Fibroblast of skin of abdomen (primary cell): Measurements from ENCODE around the gene BMP6.

Experiments used
- DNase-seq: peaks from one replicate; pipeline ENCODE4 v3.0.0-alpha.2; 2013

BMP6 gene

DNA sequence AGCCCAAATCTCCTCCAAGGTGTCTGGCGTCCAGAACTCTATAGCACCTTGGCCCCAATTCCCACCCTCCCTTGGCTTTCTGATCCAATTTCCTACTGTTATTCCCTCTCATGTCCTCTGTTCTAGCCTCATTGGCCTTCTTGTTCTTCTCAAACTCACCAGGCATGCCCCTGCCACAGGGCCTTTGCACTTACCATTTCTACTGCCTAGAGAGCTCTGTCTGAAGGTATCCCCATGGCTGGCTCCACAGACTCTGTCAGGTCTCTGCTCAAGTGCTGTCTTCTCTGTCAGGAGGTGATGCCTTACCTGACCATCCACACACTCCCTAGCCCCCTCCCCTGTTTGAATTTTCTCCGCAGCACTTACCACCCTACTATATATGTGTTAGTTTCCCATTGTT, 5.6 kb upstream of the BMP6 start:
- DNase-seq, result no peak

DNA sequence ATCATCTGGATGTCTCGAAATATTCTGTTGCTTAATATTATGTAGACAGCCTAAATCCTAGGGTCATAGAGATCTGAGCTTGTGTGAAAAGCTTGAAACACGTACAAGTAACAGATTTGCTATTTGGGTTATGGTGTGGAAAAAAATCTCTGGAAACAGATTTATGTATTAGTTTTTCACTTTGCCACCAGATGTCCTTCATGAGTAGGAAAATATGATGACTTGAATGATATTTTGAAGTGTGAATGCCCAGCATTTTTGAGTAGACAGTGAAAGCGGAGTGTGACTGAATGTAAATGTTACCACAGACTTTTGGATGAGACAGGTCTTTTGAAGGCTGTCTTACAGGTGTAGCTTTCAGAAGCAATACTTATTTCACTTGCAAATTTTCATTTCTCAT, 4.2 kb upstream of the BMP6 start:
- DNase-seq, result peak; percentile 49

DNA sequence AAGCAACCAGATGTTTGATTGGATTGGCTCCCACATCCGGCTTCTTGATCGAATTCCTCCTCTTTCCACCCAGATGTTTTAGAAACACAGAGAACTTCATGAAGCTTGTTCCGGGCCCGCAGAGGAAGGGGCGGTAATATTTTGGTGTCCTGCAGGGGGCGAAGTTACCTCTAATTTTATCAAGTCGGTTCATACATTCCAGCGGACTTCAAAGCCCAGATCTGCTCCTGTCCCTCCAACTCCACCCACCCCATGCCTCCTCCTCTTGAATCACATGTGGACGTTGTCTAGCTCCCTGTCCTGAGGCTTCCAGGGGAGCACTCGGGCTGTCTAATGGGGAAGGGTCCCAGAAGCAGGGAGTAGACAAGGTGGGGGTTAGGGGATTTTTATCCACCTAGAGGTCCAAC, 2.9 kb upstream of the BMP6 start:
- DNase-seq, result peak; percentile 80

DNA sequence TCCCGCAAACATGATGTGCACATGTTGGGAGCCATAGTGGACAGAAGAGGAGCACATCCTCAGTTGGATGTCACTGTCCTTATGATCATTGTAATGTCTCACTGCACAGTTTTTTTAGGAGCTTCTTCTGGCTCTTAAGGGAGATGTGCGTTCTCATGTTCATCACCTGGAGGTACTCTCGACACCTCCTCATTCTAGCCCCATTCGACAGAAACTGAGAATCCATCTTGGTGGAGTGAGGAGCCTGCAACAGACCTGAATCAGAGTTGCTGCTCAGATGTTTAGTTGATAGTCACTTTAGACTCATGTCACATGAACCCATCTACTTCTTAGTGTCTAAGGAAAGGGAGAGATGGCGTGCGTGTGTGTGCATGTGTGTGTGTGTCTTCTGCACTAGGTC, 2.3 kb upstream of the BMP6 start:
- no peak for DNase-seq

DNA sequence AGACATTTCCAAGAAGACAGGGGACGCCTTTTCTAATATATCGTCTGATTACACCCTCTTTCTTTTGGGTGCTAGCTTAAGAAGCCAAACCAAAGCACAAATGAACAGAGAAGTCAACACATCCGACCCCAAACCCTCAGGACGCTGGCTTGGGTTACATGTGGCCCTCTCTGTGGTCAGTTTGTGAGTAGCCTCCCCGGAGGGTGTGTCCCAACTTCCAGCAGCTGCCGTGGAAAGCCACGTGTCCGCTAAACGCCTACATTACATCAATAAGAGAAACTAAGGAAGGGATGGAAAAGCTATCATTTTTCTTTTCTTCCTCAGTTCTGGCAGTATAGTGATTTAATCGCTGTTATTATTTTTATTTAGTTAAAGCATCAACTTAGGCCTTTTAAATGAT, 487 bp upstream of the BMP6 start:
- DNase-seq, result no peak

DNA sequence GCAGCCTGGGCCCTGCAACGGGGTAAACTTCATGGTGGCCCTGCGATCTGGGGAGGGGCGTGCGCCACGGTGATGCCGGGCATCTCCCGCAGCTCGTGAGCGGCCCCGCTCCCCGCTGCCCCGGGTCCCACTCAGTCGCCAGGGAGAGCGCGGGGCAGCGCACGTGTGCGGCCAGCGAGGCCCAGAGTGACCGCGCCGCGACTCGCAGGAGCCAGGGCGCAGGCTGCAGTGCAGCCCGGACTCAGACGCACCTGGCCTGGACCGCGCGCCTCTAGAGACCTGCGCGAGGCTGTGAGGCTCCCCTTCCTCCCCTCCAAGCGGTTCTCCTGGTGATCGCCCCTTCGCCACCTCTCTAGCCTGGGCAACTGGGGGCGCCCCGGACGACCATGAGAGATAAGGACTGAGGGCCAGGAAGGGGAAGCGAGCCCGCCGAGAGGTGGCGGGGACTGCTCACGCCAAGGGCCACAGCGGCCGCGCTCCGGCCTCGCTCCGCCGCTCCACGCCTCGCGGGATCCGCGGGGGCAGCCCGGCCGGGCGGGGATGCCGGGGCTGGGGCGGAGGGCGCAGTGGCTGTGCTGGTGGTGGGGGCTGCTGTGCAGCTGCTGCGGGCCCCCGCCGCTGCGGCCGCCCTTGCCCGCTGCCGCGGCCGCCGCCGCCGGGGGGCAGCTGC, 652 bp downstream of the BMP6 start:
- no peak for DNase-seq

DNA sequence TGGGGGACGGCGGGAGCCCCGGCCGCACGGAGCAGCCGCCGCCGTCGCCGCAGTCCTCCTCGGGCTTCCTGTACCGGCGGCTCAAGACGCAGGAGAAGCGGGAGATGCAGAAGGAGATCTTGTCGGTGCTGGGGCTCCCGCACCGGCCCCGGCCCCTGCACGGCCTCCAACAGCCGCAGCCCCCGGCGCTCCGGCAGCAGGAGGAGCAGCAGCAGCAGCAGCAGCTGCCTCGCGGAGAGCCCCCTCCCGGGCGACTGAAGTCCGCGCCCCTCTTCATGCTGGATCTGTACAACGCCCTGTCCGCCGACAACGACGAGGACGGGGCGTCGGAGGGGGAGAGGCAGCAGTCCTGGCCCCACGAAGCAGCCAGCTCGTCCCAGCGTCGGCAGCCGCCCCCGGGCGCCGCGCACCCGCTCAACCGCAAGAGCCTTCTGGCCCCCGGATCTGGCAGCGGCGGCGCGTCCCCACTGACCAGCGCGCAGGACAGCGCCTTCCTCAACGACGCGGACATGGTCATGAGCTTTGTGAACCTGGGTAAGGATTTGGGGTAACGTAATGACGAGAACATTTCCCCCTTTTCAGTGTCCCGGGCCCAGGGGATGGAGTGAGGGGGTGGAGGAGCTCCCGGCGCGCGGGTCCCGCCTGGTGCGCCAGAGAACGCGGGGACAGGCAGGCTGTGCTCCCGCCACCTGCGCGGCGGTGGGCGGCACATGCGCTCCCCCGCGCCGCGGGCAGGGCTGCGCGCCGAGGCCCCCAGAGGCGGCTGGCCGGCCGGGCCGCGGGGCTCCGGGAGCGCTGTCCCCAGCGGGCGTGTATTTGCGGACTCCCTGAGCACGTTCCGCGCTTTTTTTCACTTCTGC, 1.4 kb downstream of the BMP6 start:
- no peak for DNase-seq

DNA sequence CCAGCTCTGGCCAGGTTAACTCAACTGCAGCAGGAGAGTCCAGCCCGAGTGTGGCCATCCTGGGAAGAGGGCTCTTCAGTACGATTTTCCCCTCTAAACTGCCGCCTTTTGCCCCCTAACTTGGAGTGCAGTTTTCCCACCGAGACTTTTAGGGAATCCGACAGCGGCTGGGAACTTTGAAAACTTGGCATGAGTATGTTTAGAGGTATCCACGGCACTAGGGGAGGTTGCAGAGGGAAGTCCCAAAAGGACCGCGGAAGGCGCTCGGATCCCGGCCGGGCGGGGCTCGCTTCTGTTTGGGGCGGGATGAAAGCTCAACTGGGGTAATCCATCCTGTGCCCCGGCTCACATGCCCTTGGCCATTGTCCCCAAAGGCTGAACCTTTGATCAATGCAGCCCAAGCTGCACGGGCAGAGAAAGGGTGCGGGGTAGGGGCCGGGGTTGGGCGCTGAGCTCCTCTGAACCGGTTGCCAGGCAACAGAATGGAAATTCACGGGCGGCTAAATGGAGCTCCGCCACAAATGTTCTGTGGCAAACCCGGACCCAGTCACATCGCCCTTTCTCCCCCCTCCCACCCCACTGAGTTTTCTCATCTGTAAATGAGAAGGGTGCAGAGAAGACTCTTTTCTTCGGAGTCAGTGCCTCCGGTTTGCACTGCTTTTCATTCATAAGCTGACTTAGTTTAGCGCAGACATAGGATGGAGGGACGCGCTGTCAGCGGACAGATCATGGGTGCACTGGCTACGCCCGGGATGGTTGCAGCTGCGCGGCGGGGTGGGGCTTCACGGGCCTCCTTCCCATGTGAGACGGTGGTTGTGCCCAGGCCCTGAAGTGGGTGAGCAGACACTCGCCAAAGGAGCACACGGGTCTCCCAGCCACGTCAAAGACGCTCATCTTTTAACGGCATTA, 2.3 kb downstream of the BMP6 start:
- peak; percentile 6 for DNase-seq

DNA sequence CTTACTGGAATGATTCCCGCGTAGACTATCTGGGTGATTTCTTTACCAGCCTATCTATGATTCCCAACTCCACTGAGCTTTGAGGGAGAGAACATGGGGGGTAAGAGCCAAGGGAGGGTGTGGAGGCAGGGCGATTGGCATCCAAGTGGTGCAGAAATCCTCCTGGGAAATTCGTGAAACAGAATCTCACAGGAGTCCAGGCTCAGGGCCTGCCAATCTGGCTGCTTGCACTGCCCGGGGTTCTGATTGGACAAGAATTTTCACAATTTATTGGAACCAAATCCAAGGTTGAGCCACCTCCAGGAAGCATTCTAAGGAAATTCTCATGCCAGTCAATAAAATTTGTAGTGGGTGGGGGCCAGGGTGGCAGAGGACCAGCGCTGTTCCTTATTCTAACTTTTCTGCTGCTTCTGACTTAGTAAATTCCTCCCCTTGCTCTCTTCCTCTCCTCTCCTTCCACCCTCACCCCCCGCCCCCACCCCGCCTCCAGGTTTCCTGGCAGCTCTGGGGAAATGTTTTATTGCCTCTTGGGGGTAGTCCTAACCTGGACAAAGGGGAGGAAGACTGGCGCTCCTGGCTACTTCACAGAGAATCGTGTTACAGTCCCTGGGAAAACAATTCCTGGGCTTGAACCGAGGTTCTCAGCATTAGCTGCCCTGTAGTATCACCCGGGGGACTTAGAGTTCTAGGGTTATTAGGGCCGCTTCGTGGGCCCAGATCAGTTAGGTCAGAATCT, 3.1 kb downstream of the BMP6 start:
- DNase-seq, result no peak

DNA sequence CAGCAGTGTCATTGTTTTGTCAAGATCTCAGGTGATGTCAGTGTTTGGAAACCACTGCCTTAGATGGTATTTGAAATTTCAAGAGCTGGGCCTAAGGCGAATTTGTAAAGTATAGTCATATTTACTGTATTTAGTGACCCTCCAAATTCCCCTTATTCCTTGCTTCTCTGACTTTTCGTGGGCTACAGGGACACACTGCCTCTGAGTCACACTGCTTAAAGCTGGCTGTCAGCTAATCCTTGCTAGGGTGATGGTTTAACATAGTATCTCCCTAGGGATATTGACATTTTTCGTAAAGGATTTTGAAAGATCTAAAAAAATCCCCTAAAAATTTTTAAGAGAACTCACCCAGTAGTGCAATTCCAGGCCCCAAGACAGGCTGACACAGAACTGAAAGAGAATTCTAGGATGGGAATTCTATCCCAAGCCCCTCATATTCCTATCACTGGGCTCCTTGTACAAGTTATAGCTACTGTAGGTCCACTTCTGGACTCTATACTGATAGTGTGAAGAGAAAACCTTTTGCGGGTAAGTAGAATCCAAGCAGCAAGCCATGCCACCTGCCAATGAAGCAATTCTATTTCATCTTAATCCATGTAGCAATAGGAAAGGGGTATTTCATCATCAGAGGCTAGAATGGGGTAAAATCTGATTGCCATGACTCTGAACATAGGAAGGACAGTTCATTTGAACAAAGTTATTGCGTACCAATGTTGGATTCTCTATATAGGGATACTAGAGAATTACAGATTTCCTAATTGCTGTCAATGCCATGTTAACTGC, 4.3 kb downstream of the BMP6 start:
- DNase-seq, result no peak

DNA sequence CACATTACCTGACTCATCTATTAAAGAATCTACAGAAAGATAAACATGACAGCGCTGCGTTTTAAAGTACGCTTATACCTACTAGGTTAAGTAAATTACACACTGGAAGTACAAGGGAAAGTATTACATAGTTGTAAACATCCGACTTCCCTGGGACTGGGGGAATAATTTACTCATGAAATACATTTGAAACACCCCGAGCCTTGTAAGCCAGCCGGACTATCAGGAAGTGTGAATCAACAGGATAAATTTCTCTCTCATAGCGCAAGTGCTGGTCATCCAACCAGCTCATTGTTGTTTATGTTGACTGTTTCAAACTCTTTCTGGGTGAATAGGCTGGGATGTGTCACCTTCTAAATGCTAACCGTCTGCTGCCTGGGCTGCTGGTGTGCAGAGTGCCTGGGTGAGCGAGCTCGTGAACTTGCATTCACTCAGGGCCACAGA, 4.9 kb downstream of the BMP6 start:
- DNase-seq, result peak; percentile 78

DNA sequence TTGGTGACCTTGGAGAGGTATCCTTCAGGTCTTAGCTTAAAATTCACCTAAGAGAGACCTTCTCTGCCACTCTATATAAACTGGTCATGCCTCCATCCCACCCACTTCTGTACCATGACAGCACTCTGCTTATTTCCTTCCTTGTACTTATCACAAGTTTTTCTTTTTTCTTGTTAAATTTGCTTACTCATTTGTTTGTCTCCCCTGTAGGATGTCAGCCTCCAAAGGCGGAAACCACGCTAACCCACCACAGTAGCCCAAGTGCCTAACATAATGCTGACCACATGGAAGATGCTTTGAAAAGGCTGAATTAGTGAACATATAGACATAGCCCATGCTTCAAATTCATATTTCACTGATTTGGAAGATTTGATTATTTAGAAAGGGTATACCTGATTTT, 5.4 kb downstream of the BMP6 start:
- no peak for DNase-seq

DNA sequence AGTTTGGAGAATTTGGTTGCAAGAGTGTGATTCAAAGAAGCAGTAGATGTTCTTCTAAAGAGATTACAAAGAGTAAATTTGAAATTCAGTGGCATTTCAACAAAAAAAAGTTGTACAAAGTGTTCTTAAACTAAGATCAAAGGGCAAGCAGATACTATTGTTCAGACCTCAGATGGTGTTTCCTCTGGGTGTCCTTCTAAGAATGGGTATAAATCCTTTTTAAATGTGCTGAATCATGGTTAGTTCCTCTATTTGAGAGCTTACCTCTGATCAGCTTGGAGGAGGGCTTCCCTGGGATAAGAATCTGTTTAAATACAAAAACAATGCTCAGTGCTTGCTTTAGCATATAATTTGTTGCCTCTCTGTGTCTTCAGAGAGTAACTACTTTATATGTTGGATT, 6.3 kb downstream of the BMP6 start:
- DNase-seq, result no peak

DNA sequence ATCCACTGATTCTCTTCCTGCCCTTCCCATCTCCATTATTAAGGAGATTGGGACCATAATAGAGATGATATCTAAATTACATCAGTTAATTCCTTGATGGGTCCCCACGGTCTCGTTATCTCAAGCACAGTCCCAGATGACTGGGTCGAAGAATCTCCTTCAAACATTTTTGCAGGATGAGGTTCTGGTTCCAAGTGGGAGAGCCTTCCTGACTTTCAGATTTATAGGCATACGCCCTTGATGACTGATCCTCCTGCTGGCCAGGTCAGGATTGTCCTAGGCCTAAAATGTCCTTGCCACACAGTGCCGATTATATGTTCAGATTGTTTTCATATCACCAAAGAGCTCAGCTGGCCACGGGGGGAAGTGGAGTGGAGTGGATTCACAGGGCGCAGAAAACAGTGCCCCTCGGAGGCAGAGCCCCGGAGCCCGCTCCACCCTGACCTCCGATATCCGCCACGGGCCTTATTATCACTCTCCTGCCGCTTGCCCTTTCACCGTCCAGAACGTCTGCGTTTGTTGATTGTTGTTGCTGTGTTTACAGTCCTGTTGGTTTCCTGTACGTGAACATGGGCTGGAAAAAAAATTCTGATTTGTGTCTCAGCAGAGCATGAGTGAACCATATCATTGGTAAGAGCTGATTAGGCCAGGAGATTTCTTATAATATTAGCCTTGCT, 8.9 kb downstream of the BMP6 start:
- no peak for DNase-seq

DNA sequence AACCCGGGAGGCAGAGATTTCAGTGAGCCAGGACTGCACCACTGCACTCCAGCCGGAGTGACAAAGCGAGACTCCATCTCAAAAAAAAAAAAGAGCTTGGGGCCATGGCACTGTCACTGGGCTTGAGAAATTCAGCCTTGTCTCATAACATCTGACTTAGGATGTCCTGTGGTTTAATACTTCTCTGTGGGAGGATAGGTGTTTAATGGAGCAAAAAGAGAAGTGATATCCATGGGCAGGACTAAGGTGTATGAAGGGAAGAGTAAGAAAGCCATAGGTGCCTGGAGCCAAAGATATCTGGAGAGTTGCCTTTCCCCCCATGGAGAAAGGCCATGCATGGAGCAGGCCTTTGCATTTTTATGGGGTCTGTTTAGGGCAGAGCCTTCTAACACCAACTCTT, 11.2 kb downstream of the BMP6 start:
- DNase-seq, result no peak

DNA sequence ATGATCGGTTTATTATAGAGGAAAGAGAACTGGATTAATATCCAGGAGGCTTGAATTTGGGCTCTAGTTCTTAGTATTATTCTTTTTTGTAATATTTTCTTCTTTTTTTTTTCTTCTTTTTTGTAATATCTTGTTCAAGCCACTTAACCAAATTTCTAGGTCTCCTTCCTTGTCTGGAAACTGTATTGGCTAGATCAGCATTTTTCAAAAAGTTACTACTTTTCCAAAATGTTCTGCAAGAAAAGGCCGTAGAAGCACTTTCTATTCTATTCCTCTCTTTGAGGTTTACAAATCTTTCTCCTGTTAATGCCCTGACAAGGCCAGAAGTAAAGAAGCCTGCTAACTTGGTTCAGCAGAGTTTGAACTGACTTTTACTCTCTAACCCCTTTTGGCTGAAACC, 12.0 kb downstream of the BMP6 start:
- no peak for DNase-seq

DNA sequence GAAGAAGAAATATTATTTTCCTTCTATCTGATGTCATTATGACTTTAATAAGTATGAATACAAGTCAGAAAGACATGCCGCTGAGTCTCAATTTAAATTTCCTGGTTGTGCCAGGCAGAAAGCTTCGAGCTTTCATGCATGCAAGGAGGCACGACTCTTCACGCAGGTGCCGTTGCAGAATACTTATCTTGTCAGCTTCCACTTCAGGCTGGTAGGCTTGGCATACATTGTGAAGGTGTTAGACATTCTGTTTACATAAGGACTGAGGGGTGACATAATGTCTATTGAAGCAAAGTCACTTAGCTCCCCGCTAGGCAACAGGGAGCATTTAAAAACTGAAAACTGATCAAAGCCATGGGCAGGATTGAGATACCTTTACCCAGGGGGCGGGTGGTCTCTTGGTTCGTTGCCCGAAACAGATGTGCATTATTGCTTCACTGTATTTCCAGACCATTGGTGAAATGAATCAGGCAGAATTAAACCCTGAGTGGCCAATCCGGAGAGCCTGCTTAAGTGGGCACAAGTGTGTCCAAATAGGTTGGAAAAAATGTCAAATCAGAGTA, 16.4 kb downstream of the BMP6 start:
- DNase-seq, result no peak

DNA sequence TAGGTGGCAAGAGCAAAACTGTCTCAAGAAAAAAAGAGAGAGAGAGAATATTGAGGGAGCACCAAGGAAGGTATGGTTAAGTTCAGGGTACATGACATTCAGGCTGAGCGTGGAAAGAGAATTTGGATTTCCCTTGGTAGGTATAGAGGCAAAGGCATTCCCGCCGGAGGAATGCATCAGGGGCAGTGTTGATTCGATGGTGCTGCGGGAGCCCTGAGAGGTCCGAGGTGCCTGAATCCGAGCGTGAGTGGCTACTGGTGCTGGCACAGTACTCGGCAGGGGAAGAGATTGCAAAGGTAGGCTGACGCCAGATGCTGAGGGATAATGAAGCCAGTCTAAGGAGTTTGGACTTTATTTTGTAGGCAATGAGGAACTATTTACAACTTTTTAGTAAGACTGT, 20.0 kb downstream of the BMP6 start:
- no peak for DNase-seq

DNA sequence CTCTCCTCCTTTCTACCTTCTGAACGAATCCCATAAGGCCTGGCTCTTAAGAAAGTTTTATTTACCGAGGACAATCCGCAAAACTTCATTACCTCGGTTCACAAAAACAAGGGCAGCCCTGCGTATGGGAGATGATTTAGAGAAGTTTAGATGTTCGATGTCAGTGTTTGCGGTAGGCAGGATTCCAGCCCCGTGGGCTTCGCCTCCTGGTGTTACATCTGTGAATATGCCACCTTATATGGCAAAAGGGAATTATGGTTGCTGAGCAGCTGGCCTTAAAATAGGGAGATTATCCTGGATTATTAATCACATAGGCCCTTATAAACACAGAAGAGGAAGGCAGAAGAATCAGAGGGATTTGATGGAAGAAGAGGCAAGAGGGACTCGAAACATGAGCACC, 21.1 kb downstream of the BMP6 start:
- DNase-seq, result no peak

DNA sequence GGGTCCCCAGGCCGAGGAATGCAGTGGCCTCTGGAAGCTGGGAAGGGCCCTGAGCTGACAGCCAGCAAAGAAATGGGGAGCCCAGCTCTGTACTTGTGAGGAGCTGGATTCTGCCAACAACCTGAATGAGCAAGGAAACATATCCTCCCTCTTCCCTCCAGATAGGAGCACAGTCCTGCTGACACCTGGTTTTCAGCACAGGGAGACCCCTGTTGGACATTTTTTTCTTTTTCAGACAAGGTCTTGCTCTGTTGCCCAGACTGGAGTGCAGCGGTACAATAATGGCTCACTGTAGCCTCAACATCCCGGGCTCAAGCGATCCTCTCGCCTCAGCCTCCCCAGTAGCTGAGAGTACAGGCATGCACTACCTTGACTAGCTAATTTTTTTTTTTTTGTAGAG, 21.5 kb downstream of the BMP6 start:
- no peak for DNase-seq
